Nephron (organoid): Measurements from ENCODE around the gene PPCDC.

Experiments
- H3K27ac Mint-ChIP-seq, 3 experiments: 2 replicates each; pipeline ENCODE4 v1.8.0; 2020; ENCODE audit warnings: mixed read lengths in 3 of 3, mild to moderate bottlenecking in 2 of 3, moderate library complexity in 1 of 3
- H3K27me3 Mint-ChIP-seq: 2 replicates; pipeline ENCODE4 v1.8.0; 2021; ENCODE audit warnings: low read depth, mild to moderate bottlenecking, moderate library complexity, mixed read lengths
- H3K36me3 Mint-ChIP-seq: 2 replicates; pipeline ENCODE4 v1.8.0; 2020; ENCODE audit warnings: low read depth, mixed read lengths
- H3K4me1 Mint-ChIP-seq: 2 replicates; pipeline ENCODE4 v1.8.0; 2020; ENCODE audit warnings: mixed read lengths
- H3K4me3 Mint-ChIP-seq, 3 experiments: 2 replicates each; pipeline ENCODE4 v1.8.0; 2020; ENCODE audit warnings: mild to moderate bottlenecking in 3 of 3, mixed read lengths in 3 of 3, moderate library complexity in 2 of 3
- H3K9me3 Mint-ChIP-seq: 2 replicates; pipeline ENCODE4 v1.8.0; 2020; ENCODE audit warnings: mixed read lengths
- CTCF ChIP-seq, 3 experiments: fragments of 200-600 bp; sonication (generic); IDR thresholded peaks; one replicate each; pipeline ENCODE4 v1.5.0; 2021; ENCODE audit warnings: antibody characterized with exemption in 3 of 3; ENCODE audit not compliant: unreplicated experiment in 3 of 3

The PPCDC gene

GRCh38 chr15:75062706-75063105 is 39.3 kb downstream of the PPCDC start:
- H3K4me1 Mint-ChIP-seq = peaks cover 50% of the 10 kb centered on the region
- peaks cover 14% of the 10 kb centered on the region for H3K36me3 Mint-ChIP-seq
- TF ChIP-seq CTCF (IDR thresholded peaks at IDR 0.05; ENCODE audit: unreplicated experiment in 3 of 3) = no peak
- H3K9me3 Mint-ChIP-seq = peaks cover 27% of the 10 kb centered on the region
- no peak overlapping the region for H3K27ac Mint-ChIP-seq
- no peaks in the 10 kb centered on the region for H3K27me3 Mint-ChIP-seq
- no peak overlapping the region for H3K4me3 Mint-ChIP-seq

- H3K9me3 Mint-ChIP-seq = peaks cover 27% of the 10 kb centered on the region
- peaks cover 14% of the 10 kb centered on the region for H3K36me3 Mint-ChIP-seq
- H3K27ac Mint-ChIP-seq = peak overlapping the region; percentile 7 to 92 (median 84)
- H3K4me3 Mint-ChIP-seq = no peak overlapping the region
- H3K4me1 Mint-ChIP-seq = peaks cover 45% of the 10 kb centered on the region
- no peak for TF ChIP-seq CTCF (IDR thresholded peaks at IDR 0.05; ENCODE audit: unreplicated experiment in 3 of 3)
- H3K27me3 Mint-ChIP-seq = no peaks in the 10 kb centered on the region
Observed at GRCh38 chr15:75063338-75063737, 39.9 kb downstream of the PPCDC start.

GRCh38 chr15:75063889-75064288 is 40.5 kb downstream of the PPCDC start:
- Mint-ChIP-seq H3K27me3 (no peaks in the 10 kb centered on the region), H3K27ac (peak overlapping the region; percentile 84 to 92 (median 90)), H3K36me3 (peaks cover 14% of the 10 kb centered on the region), H3K4me3 (no peak overlapping the region), H3K9me3 (peaks cover 27% of the 10 kb centered on the region), H3K4me1 (peaks cover 42% of the 10 kb centered on the region)
- TF ChIP-seq CTCF (IDR thresholded peaks at IDR 0.05; ENCODE audit: unreplicated experiment in 3 of 3) = no peak

GRCh38 chr15:75064846-75065245 is 41.5 kb downstream of the PPCDC start:
- peak overlapping the region; percentile 84 to 92 (median 90) for H3K27ac Mint-ChIP-seq
- no peaks in the 10 kb centered on the region for H3K27me3 Mint-ChIP-seq
- H3K4me1 Mint-ChIP-seq = peaks cover 42% of the 10 kb centered on the region
- peaks cover 27% of the 10 kb centered on the region for H3K9me3 Mint-ChIP-seq
- no peak overlapping the region for H3K4me3 Mint-ChIP-seq
- no peak for TF ChIP-seq CTCF (IDR thresholded peaks at IDR 0.05; ENCODE audit: unreplicated experiment in 3 of 3)
- H3K36me3 Mint-ChIP-seq = peaks cover 19% of the 10 kb centered on the region

GRCh38 chr15:75065467-75065850 is 42.1 kb downstream of the PPCDC start:
- Mint-ChIP-seq H3K9me3 (peaks cover 27% of the 10 kb centered on the region), H3K27ac (peak overlapping the region; percentile 84 to 92 (median 90)), H3K4me1 (peaks cover 42% of the 10 kb centered on the region), H3K4me3 (peak overlapping the region in 2 of 3 experiments; percentile 2 to 3), H3K27me3 (no peaks in the 10 kb centered on the region), H3K36me3 (peaks cover 19% of the 10 kb centered on the region)
- TF ChIP-seq CTCF (IDR thresholded peaks at IDR 0.05; ENCODE audit: unreplicated experiment in 3 of 3) = no peak

GRCh38 chr15:75065851-75066509 is 42.6 kb downstream of the PPCDC start:
- Mint-ChIP-seq H3K4me1 (peaks cover 42% of the 10 kb centered on the region), H3K36me3 (peaks cover 19% of the 10 kb centered on the region), H3K4me3 (peak overlapping the region in 2 of 3 experiments; percentile 2 to 3), H3K27me3 (no peaks in the 10 kb centered on the region), H3K9me3 (peaks cover 27% of the 10 kb centered on the region), H3K27ac (peak overlapping the region; percentile 84 to 92 (median 90))
- TF ChIP-seq CTCF (IDR thresholded peaks at IDR 0.05; ENCODE audit: unreplicated experiment in 3 of 3) = no peak
